Measurements from ENCODE around the gene ADGRL3. TPM values are rescaled to one million over a fixed set of nuclear protein-coding genes. Genes with fewer than 3 reads are reported as not detected.

The ADGRL3 gene
- total RNA-seq, 2 experiments from 2014 or later = not detected

GRCh38 chr4:61175495-61175894 lies 24.6 kb upstream of the ADGRL3 start:
- ChIA-PET CTCF (no interaction called here), POLR2A (no interaction called here)
- intact Hi-C loops (cut with micrococcal nuclease) = no loop called here
- Mint-ChIP-seq H3K4me1 (ENCODE audit: low read depth) (no peaks in the 10 kb centered on the region), H3K9me3 (peaks cover 2% of the 10 kb centered on the region), H3K27ac (no peak overlapping the region), H3K4me3 (no peak overlapping the region), H3K36me3 (ENCODE audit: low read depth) (no peaks in the 10 kb centered on the region), H3K27me3 (no peaks in the 10 kb centered on the region)
- no peak for DNase-seq
- no peak for ATAC-seq
- TF ChIP-seq CTCF (IDR thresholded peaks at IDR 0.05) = no peak

GRCh38 chr4:61177367-61177766 lies 22.8 kb upstream of the ADGRL3 start:
- no peaks in the 10 kb centered on the region for H3K36me3 Mint-ChIP-seq (ENCODE audit: low read depth)
- no peak for DNase-seq
- no peaks in the 10 kb centered on the region for H3K4me1 Mint-ChIP-seq (ENCODE audit: low read depth)
- POLR2A ChIA-PET = interaction anchor here (0.8 kb wide), 1 partner anchor 608 kb away, joined by 3 read pairs; no protein-coding TSS in a partner anchor
- peaks cover 2% of the 10 kb centered on the region for H3K9me3 Mint-ChIP-seq
- intact Hi-C loops (cut with micrococcal nuclease) = no loop called here
- H3K27ac Mint-ChIP-seq = no peak overlapping the region
- CTCF ChIA-PET = no interaction called here
- no peaks in the 10 kb centered on the region for H3K27me3 Mint-ChIP-seq
- TF ChIP-seq CTCF (IDR thresholded peaks at IDR 0.05) = no peak
- H3K4me3 Mint-ChIP-seq = no peak overlapping the region
- no peak for ATAC-seq

- no peaks in the 10 kb centered on the region for H3K36me3 Mint-ChIP-seq (ENCODE audit: low read depth)
- H3K27me3 Mint-ChIP-seq = no peaks in the 10 kb centered on the region
- H3K27ac Mint-ChIP-seq = no peak overlapping the region
- POLR2A ChIA-PET = no interaction called here
- TF ChIP-seq CTCF (IDR thresholded peaks at IDR 0.05) = no peak
- H3K9me3 Mint-ChIP-seq = peaks cover 10% of the 10 kb centered on the region
- DNase-seq = no peak
- CTCF ChIA-PET = no interaction called here
- H3K4me1 Mint-ChIP-seq (ENCODE audit: low read depth) = no peaks in the 10 kb centered on the region
- no peak for ATAC-seq
- no peak overlapping the region for H3K4me3 Mint-ChIP-seq
- intact Hi-C loops (cut with micrococcal nuclease) = no loop called here
These were observed 19.7 kb upstream of the ADGRL3 start for GRCh38 chr4:61180405-61180804.

- DNase-seq = no peak
- H3K27me3 Mint-ChIP-seq = no peaks in the 10 kb centered on the region
- intact Hi-C loops (cut with micrococcal nuclease) = no loop called here
- no peak for TF ChIP-seq CTCF (IDR thresholded peaks at IDR 0.05)
- ATAC-seq = no peak
- H3K4me1 Mint-ChIP-seq (ENCODE audit: low read depth) = no peaks in the 10 kb centered on the region
- H3K9me3 Mint-ChIP-seq = peaks cover 10% of the 10 kb centered on the region
- CTCF ChIA-PET = no interaction called here
- POLR2A ChIA-PET = no interaction called here
- H3K36me3 Mint-ChIP-seq (ENCODE audit: low read depth) = no peaks in the 10 kb centered on the region
- no peak overlapping the region for H3K4me3 Mint-ChIP-seq
- H3K27ac Mint-ChIP-seq = no peak overlapping the region
These were observed 17.2 kb upstream of the ADGRL3 start for GRCh38 chr4:61182915-61183314.

GRCh38 chr4:61185288-61185687 lies 14.8 kb upstream of the ADGRL3 start:
- intact Hi-C loops (cut with micrococcal nuclease) = no loop called here
- no peaks in the 10 kb centered on the region for H3K4me1 Mint-ChIP-seq (ENCODE audit: low read depth)
- DNase-seq = no peak
- H3K36me3 Mint-ChIP-seq (ENCODE audit: low read depth) = no peaks in the 10 kb centered on the region
- H3K27me3 Mint-ChIP-seq = no peaks in the 10 kb centered on the region
- ChIA-PET CTCF (no interaction called here), POLR2A (no interaction called here)
- ATAC-seq = no peak
- no peak overlapping the region for H3K4me3 Mint-ChIP-seq
- H3K27ac Mint-ChIP-seq = no peak overlapping the region
- TF ChIP-seq CTCF (IDR thresholded peaks at IDR 0.05) = no peak
- H3K9me3 Mint-ChIP-seq = peaks cover 16% of the 10 kb centered on the region
